ENCODE data around the gene PBX1.
"Not testable (repeated sequence)": the region's sequence is repeated elsewhere in the genome, so short reads cannot be mapped to it uniquely, and the experiment has no call there.

Gene PBX1

GRCh38 chr1:164589961-164590507 lies 31.1 kb downstream of the PBX1 start:
- DNase-seq (ENCODE audit: low spot score), result no peak

DNA sequence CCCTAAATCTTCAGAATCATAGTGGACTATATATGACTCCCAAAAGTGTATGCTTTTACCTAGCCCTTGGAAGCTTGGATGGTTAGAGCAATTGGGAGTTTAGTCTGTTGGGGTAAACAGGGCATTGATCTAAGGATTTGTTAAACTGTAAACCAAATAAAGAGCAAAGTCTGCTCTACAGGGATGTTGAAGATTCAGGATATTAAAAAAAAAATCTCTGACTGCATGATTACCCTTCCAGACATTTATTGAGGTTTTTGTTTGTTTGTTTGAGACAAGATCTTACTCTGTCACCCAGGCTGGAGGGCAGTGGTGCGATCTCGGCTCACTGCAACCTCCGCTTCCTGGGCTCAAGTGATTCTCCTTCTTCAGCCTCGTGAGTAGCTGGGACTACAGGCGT lies 31.6 kb downstream of the PBX1 start:
- DNase-seq (ENCODE audit: low spot score), result peak; percentile 21

DNA sequence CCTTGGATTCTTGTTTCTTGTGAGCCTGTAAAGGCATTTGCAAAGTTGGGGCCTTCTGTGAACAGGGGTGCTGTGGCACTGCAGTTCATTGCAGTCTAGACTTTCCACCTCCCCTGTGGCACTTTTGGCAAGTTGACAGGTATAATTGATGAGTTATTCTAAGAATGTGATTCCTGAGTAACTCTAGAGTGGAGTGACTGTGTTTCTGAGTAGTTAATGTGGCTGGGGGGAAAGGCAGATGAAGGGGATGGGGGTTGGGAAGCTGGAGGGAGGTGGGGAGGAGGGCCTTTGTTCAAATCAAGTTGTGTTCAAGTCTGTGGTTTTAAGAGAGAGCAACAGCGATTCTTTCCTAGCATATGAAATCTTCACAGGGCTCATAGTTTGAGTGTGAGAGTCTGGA lies 32.9 kb downstream of the PBX1 start:
- DNase-seq (ENCODE audit: low spot score), result peak; percentile 86

GRCh38 chr1:164592634-164593033 lies 33.6 kb downstream of the PBX1 start:
- DNase-seq (ENCODE audit: low spot score), result peak; percentile 55

DNA sequence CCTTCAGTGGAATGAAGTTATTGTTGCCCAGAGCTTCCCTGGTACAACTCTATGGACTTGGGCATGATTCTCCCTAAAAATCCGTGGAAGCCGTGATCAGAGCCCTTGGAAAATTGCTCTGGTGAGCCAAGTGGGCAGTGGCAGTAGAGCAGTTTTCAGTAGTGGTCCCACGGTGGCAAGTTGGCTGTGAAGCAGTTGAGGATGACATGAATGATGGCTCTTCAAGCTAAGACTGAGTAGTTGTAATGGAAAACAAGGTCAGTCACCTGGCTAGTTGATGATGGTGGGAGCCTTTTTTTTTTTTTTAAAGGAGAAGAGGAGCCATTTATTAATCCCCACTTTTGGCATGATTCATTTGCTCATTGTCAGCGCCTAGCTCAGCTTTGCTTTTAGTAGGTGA lies 36.2 kb downstream of the PBX1 start:
- DNase-seq (ENCODE audit: low spot score), result no peak

GRCh38 chr1:164596172-164596571 lies 37.2 kb downstream of the PBX1 start:
- DNase-seq (ENCODE audit: low spot score), result no peak

- DNase-seq (ENCODE audit: low spot score), result no peak
Measured at GRCh38 chr1:164598719-164599118, 39.7 kb downstream of the PBX1 start.

GRCh38 chr1:164599272-164599671 lies 40.3 kb downstream of the PBX1 start:
- DNase-seq (ENCODE audit: low spot score), result no peak

- peak; percentile 20 for DNase-seq (ENCODE audit: low spot score)
Measured at GRCh38 chr1:164601399-164602100, 42.6 kb downstream of the PBX1 start.

GRCh38 chr1:164602101-164602422 lies 43.1 kb downstream of the PBX1 start:
- DNase-seq (ENCODE audit: low spot score), result peak; percentile 56

DNA sequence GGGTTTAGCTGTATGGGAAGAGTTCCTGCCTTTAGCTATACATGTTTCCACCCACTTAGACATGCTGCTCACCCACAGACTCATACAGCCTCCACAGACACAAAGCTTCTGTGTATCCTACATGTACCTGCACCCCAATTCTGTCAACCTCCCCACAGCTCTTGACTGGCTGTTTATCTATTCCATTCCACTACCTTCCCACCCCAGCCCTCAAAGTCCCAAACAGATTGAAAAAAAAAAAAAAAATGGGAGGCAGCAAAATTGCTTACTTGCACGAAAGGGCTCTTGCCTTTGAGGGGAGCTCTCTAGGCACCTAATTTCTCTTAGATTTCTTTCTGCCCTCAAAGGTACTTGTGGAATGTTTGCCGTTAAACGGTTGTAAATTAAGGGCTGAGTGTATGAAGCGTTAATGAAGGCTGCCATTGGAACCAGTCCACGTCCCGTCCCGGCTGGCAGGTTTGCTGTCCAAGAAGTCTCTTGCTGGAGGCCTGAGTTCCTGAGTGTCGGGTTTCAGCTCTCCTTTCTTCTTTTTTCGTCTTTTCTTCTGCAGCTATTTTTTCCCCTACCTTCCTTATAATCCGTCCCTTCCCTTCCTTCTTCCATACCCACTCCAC lies 43.6 kb downstream of the PBX1 start:
- peak; percentile 61 for DNase-seq (ENCODE audit: low spot score)

- DNase-seq (ENCODE audit: low spot score), result not testable (repeated sequence)
Measured at GRCh38 chr1:164603805-164604204, 44.8 kb downstream of the PBX1 start.

DNA sequence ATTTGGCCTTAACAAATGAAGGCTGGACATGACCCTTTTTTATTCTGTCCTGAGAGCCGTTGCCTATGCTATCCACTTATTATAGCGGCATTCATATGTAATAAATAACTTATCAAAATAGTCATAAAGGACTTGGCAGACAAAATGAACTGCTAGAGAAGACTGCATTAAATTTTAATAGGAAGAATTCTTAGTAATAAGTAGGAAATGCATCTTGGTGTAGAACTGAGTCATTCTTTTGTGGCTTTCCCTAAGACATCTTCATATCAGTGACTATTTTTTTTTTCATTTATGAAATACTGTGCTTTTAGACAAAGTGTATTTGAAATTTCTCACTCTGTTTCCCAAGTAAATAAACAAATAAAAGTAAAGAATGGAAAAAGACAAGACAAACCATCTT lies 45.6 kb downstream of the PBX1 start:
- DNase-seq (ENCODE audit: low spot score), result peak; percentile 44

DNA sequence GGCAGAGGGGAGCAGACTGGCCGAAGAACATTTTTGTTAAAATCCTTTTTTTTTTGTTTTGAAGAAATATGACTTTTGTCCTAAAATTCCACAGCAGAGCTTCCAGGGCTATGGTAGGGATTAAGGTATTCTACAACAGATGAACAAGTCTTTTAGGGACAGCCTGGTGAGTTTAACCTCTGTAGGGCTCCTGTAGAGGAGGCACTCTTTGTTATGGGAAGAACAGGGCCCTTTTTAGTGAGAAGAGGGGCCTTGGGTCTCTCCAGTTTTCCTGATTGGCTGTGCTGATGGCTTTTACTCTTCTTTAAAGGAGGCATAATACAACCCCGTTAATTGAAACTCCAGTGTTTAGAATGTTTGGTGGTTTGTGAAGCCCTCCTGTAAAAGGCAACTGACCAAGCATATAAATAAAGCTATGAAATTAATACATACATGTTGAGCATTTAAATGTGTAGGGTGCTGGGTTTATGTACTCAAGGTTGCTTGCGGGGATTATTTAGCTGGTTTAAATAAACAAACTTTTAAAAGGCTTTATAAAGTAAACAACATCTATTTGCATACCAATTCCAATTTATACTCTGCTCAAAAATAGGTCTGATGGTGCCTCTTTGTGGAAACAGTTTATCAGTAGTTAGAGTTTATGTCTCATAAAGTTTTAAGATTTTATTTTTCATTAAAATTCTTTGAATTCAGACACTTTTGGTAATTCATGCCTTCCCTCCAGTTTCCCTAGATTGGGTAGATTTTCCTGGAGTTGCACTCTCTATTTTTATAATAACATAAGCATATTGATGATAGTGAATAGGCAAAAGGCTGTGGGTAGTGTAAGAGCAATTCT lies 46.5 kb downstream of the PBX1 start:
- no peak for DNase-seq (ENCODE audit: low spot score)

- DNase-seq (ENCODE audit: low spot score), result no peak
Measured at GRCh38 chr1:164607351-164607750, 48.4 kb downstream of the PBX1 start.

DNA sequence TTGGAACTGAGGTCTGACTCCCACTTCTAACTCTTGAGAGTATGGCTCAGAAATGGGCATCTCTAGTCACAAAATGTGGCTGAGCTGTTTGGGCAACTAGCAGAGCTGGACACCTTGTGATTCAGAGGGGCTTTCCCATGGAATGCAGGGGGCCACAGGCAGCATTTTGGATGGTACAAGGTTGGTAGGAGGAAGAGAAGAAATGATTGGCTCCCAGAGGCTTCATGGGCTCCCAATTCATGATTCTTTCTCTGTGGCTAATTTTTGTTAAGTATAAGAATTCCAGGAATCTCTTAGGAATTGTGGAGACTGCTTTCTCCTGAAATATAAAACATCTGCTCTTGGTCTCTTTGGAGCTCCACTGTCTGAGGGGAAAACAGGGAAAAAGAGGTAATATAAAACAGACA lies 49.7 kb downstream of the PBX1 start:
- peak; percentile 62 for DNase-seq (ENCODE audit: low spot score)

DNA sequence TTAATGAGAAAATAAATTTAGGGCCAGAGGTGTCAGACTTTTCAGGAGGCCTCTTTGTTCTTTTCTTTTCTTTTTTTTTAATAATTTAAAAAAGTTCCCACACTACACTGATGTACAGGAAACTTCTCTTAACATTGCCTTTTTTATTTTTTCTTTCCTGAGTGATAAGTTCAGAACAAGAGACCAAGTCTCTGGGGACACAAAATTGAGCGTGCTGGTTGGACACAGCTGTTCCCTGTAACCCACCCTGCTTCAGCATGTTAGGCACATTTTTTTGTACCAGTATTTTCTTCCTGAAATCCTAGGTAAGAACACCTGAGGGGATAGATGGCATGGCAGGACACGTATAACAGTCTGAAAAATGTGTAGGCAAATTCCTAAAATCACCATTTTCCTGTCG lies 50.1 kb downstream of the PBX1 start:
- DNase-seq (ENCODE audit: low spot score), result no peak

DNA sequence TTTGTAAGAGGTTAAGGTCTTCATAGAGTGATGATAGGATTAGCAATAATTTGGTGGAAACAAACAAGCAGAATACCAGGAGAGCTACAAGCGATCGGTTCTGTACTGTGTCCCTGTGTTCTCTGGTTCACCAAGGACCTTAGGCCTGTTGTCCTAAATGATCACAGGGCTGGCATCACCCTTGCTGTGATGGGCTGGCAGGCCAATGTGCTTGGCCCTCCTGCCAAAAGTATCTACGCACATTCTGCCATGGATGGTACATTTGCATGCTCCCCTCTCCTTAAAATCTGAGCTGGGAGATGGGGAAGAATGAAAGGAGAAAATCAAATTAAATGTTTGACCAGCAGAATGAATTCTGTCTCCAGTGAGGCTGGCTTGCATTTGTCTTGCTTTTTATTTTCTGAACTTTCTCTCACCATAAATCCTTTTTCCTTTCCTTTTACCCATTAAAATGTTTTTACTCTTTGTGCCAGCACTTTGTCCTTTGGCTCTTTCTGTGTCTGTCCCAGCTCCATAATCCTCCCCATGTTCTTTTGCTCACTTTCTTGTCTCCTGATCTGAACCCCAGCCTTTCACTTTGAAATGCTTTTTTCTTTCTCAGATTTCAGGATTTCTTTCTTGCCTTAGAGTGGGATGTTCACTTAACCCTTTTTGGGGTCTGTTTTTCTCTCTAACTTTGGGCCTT lies 51.7 kb downstream of the PBX1 start:
- no peak for DNase-seq (ENCODE audit: low spot score)

- peak; percentile 85 for DNase-seq (ENCODE audit: low spot score)
Measured at GRCh38 chr1:164611754-164612642, 53.0 kb downstream of the PBX1 start.

GRCh38 chr1:164613176-164613575 lies 54.2 kb downstream of the PBX1 start:
- DNase-seq (ENCODE audit: low spot score), result peak; percentile 82

GRCh38 chr1:164614316-164614715 lies 55.3 kb downstream of the PBX1 start:
- no peak for DNase-seq (ENCODE audit: low spot score)
